ENCODE measurements around the gene LNP1.

- TF ChIP-seq CTCF (IDR thresholded peaks at IDR 0.05) (peak; percentile 50 to 85), POLR2A (IDR thresholded peaks at IDR 0.05) (no peak), EP300 (IDR thresholded peaks at IDR 0.05) (no peak), POLR2AphosphoS5 (IDR thresholded peaks at IDR 0.05) (no peak)
Measured at GRCh38 chr3:100463002-100463401, 61.7 kb downstream of the LNP1 start.
